ENCODE results near the gene EMB.
"Not testable (repeated sequence)": the region's sequence is repeated elsewhere in the genome, so short reads cannot be mapped to it uniquely, and the experiment has no call there.

Gene EMB

GRCh38 chr5:50440651-50441492, at the start of gene EMB:
TSS of gene EMB (minus strand) at chr5:50441288. CDS start at chr5:50441151, 137 bp downstream.
- Histone ChIP-seq H3K36me3 (ENCODE audit: control insufficient read depth in 1 of 2, insufficient read depth in 2 of 2, low read length in 2 of 2) (no peaks in the 10 kb centered on the region), H3K9me3 (ENCODE audit: control insufficient read depth in 1 of 2, low read length in 2 of 2) (no peaks in the 10 kb centered on the region), H3K27me3 (ENCODE audit: control insufficient read depth in 1 of 2, insufficient read depth in 2 of 2, low read length in 2 of 2) (no peaks in the 10 kb centered on the region), H3K27ac (ENCODE audit: low read depth, low read length) (peak within 1 kb of the TSS; percentile 89), H3K9ac (ENCODE audit: low read depth in 1 of 2, low read length in 2 of 2) (peak within 1 kb of the TSS; percentile 75 to 79), H3K4me1 (ENCODE audit: control insufficient read depth in 1 of 2, insufficient read depth in 2 of 2, low read length in 2 of 2) (peaks cover 0 to 8% of the 10 kb centered on the region in 2 donors), H3K4me3 (ENCODE audit: low read depth in 1 of 2, low read length in 2 of 2) (peak within 1 kb of the TSS; percentile 75 to 77)

- H3K27ac ChIP-seq (ENCODE audit: low read depth, low read length); H3K4me1 ChIP-seq (ENCODE audit: control insufficient read depth in 1 of 2, insufficient read depth in 2 of 2, low read length in 2 of 2); H3K9ac ChIP-seq (ENCODE audit: low read depth in 1 of 2, low read length in 2 of 2); H3K27me3 ChIP-seq (ENCODE audit: control insufficient read depth in 1 of 2, insufficient read depth in 2 of 2, low read length in 2 of 2); H3K4me3 ChIP-seq (ENCODE audit: low read depth in 1 of 2, low read length in 2 of 2); H3K36me3 ChIP-seq (ENCODE audit: control insufficient read depth in 1 of 2, insufficient read depth in 2 of 2, low read length in 2 of 2); H3K9me3 ChIP-seq (ENCODE audit: control insufficient read depth in 1 of 2, low read length in 2 of 2): not testable (repeated sequence)
Measured at GRCh38 chr5:50489491-50489890, 48.4 kb upstream of the EMB start.

- H3K4me3 ChIP-seq (ENCODE audit: low read depth in 1 of 2, low read length in 2 of 2); H3K4me1 ChIP-seq (ENCODE audit: control insufficient read depth in 1 of 2, insufficient read depth in 2 of 2, low read length in 2 of 2); H3K9me3 ChIP-seq (ENCODE audit: control insufficient read depth in 1 of 2, low read length in 2 of 2); H3K27ac ChIP-seq (ENCODE audit: low read depth, low read length); H3K9ac ChIP-seq (ENCODE audit: low read depth in 1 of 2, low read length in 2 of 2); H3K36me3 ChIP-seq (ENCODE audit: control insufficient read depth in 1 of 2, insufficient read depth in 2 of 2, low read length in 2 of 2); H3K27me3 ChIP-seq (ENCODE audit: control insufficient read depth in 1 of 2, insufficient read depth in 2 of 2, low read length in 2 of 2): not testable (repeated sequence)
Measured at GRCh38 chr5:50478790-50479189, 37.7 kb upstream of the EMB start.

GRCh38 chr5:50476549-50476948, 35.5 kb upstream of the EMB start:
- Histone ChIP-seq H3K27me3 (ENCODE audit: control insufficient read depth in 1 of 2, insufficient read depth in 2 of 2, low read length in 2 of 2) (no peaks in the 10 kb centered on the region), H3K9ac (ENCODE audit: low read depth in 1 of 2, low read length in 2 of 2) (no peak overlapping the region), H3K36me3 (ENCODE audit: control insufficient read depth in 1 of 2, insufficient read depth in 2 of 2, low read length in 2 of 2) (no peaks in the 10 kb centered on the region), H3K4me1 (ENCODE audit: control insufficient read depth in 1 of 2, insufficient read depth in 2 of 2, low read length in 2 of 2) (no peaks in the 10 kb centered on the region), H3K4me3 (ENCODE audit: low read depth in 1 of 2, low read length in 2 of 2) (no peak overlapping the region), H3K27ac (ENCODE audit: low read depth, low read length) (no peak overlapping the region), H3K9me3 (ENCODE audit: control insufficient read depth in 1 of 2, low read length in 2 of 2) (no peaks in the 10 kb centered on the region)

GRCh38 chr5:50465015-50465414, 23.9 kb upstream of the EMB start:
- not testable (repeated sequence) for H3K9me3 ChIP-seq (ENCODE audit: control insufficient read depth in 1 of 2, low read length in 2 of 2); H3K4me1 ChIP-seq (ENCODE audit: control insufficient read depth in 1 of 2, insufficient read depth in 2 of 2, low read length in 2 of 2); H3K4me3 ChIP-seq (ENCODE audit: low read depth in 1 of 2, low read length in 2 of 2); H3K9ac ChIP-seq (ENCODE audit: low read depth in 1 of 2, low read length in 2 of 2); H3K36me3 ChIP-seq (ENCODE audit: control insufficient read depth in 1 of 2, insufficient read depth in 2 of 2, low read length in 2 of 2); H3K27me3 ChIP-seq (ENCODE audit: control insufficient read depth in 1 of 2, insufficient read depth in 2 of 2, low read length in 2 of 2); H3K27ac ChIP-seq (ENCODE audit: low read depth, low read length)

- H3K27me3 ChIP-seq (ENCODE audit: control insufficient read depth in 1 of 2, insufficient read depth in 2 of 2, low read length in 2 of 2): no peaks in the 10 kb centered on the region
- H3K9ac ChIP-seq (ENCODE audit: low read depth in 1 of 2, low read length in 2 of 2): no peak overlapping the region
- H3K9me3 ChIP-seq (ENCODE audit: control insufficient read depth in 1 of 2, low read length in 2 of 2): no peaks in the 10 kb centered on the region
- H3K4me3 ChIP-seq (ENCODE audit: low read depth in 1 of 2, low read length in 2 of 2): no peak overlapping the region
- H3K27ac ChIP-seq (ENCODE audit: low read depth, low read length): no peak overlapping the region
- H3K4me1 ChIP-seq (ENCODE audit: control insufficient read depth in 1 of 2, insufficient read depth in 2 of 2, low read length in 2 of 2): no peaks in the 10 kb centered on the region
- no peaks in the 10 kb centered on the region for H3K36me3 ChIP-seq (ENCODE audit: control insufficient read depth in 1 of 2, insufficient read depth in 2 of 2, low read length in 2 of 2)
Measured at GRCh38 chr5:50463726-50464125, 22.6 kb upstream of the EMB start.

- H3K9me3 ChIP-seq (ENCODE audit: control insufficient read depth in 1 of 2, low read length in 2 of 2): no peaks in the 10 kb centered on the region
- no peak overlapping the region for H3K27ac ChIP-seq (ENCODE audit: low read depth, low read length)
- no peak overlapping the region for H3K4me3 ChIP-seq (ENCODE audit: low read depth in 1 of 2, low read length in 2 of 2)
- no peaks in the 10 kb centered on the region for H3K4me1 ChIP-seq (ENCODE audit: control insufficient read depth in 1 of 2, insufficient read depth in 2 of 2, low read length in 2 of 2)
- no peaks in the 10 kb centered on the region for H3K27me3 ChIP-seq (ENCODE audit: control insufficient read depth in 1 of 2, insufficient read depth in 2 of 2, low read length in 2 of 2)
- H3K36me3 ChIP-seq (ENCODE audit: control insufficient read depth in 1 of 2, insufficient read depth in 2 of 2, low read length in 2 of 2): no peaks in the 10 kb centered on the region
- H3K9ac ChIP-seq (ENCODE audit: low read depth in 1 of 2, low read length in 2 of 2): no peak overlapping the region
Measured at GRCh38 chr5:50463047-50463446, 22.0 kb upstream of the EMB start.

- not testable (repeated sequence) for H3K4me1 ChIP-seq (ENCODE audit: control insufficient read depth in 1 of 2, insufficient read depth in 2 of 2, low read length in 2 of 2); H3K9me3 ChIP-seq (ENCODE audit: control insufficient read depth in 1 of 2, low read length in 2 of 2); H3K27me3 ChIP-seq (ENCODE audit: control insufficient read depth in 1 of 2, insufficient read depth in 2 of 2, low read length in 2 of 2); H3K9ac ChIP-seq (ENCODE audit: low read depth in 1 of 2, low read length in 2 of 2); H3K36me3 ChIP-seq (ENCODE audit: control insufficient read depth in 1 of 2, insufficient read depth in 2 of 2, low read length in 2 of 2); H3K27ac ChIP-seq (ENCODE audit: low read depth, low read length); H3K4me3 ChIP-seq (ENCODE audit: low read depth in 1 of 2, low read length in 2 of 2)
Measured at GRCh38 chr5:50462579-50462978, 21.5 kb upstream of the EMB start.

- not testable (repeated sequence) for H3K4me1 ChIP-seq (ENCODE audit: control insufficient read depth in 1 of 2, insufficient read depth in 2 of 2, low read length in 2 of 2); H3K9me3 ChIP-seq (ENCODE audit: control insufficient read depth in 1 of 2, low read length in 2 of 2); H3K27ac ChIP-seq (ENCODE audit: low read depth, low read length); H3K9ac ChIP-seq (ENCODE audit: low read depth in 1 of 2, low read length in 2 of 2); H3K36me3 ChIP-seq (ENCODE audit: control insufficient read depth in 1 of 2, insufficient read depth in 2 of 2, low read length in 2 of 2); H3K27me3 ChIP-seq (ENCODE audit: control insufficient read depth in 1 of 2, insufficient read depth in 2 of 2, low read length in 2 of 2); H3K4me3 ChIP-seq (ENCODE audit: low read depth in 1 of 2, low read length in 2 of 2)
Measured at GRCh38 chr5:50458372-50458771, 17.3 kb upstream of the EMB start.

- H3K9ac ChIP-seq (ENCODE audit: low read depth in 1 of 2, low read length in 2 of 2); H3K9me3 ChIP-seq (ENCODE audit: control insufficient read depth in 1 of 2, low read length in 2 of 2); H3K27ac ChIP-seq (ENCODE audit: low read depth, low read length); H3K36me3 ChIP-seq (ENCODE audit: control insufficient read depth in 1 of 2, insufficient read depth in 2 of 2, low read length in 2 of 2); H3K4me1 ChIP-seq (ENCODE audit: control insufficient read depth in 1 of 2, insufficient read depth in 2 of 2, low read length in 2 of 2); H3K27me3 ChIP-seq (ENCODE audit: control insufficient read depth in 1 of 2, insufficient read depth in 2 of 2, low read length in 2 of 2); H3K4me3 ChIP-seq (ENCODE audit: low read depth in 1 of 2, low read length in 2 of 2): not testable (repeated sequence)
Measured at GRCh38 chr5:50449241-50449640, 8.2 kb upstream of the EMB start.
